Mucosa of descending colon (tissue), 3 donors: Measurements from ENCODE around the gene LILRB1. TPM values are rescaled to one million over a fixed set of nuclear protein-coding genes. Genes with fewer than 3 reads are reported as not detected.

ENCODE experiments used
- ATAC-seq: fragments of 200-7000 bp; cut with Tn5 transposase; one replicate; pipeline ENCODE4 v1.9.1; 2020; ENCODE audit warnings: mild to moderate bottlenecking, moderate library complexity
- DNase-seq, 3 donors: peaks; one replicate each; pipeline ENCODE4 v3.0.0-alpha.2; 2020
- H3K36me3 ChIP-seq: fragments of 200-600 bp; one replicate; pipeline ENCODE4 v1.8.0; 2021; ENCODE audit warnings: low read depth, mild to moderate bottlenecking
- H3K4me1 ChIP-seq: fragments of 200-600 bp; one replicate; pipeline ENCODE4 v1.8.0; 2021; ENCODE audit warnings: low read depth, mild to moderate bottlenecking
- H3K4me3 ChIP-seq: fragments of 200-600 bp; one replicate; pipeline ENCODE4 v1.8.0; 2021; ENCODE audit warnings: mild to moderate bottlenecking
- H3K9me3 ChIP-seq: fragments of 200-600 bp; one replicate; pipeline ENCODE4 v1.8.0; 2021; ENCODE audit warnings: mild to moderate bottlenecking
- CTCF ChIP-seq: fragments of 200-600 bp; IDR thresholded peaks from one replicate; pipeline ENCODE4 v1.8.0; 2022; ENCODE audit warnings: antibody characterized with exemption, mild to moderate bottlenecking
- intact Hi-C, 2 donors: fragments of 100-400 bp; cut with DNase I in 1 of 2; cut with micrococcal nuclease in 1 of 2; formaldehyde crosslinking; loops; one replicate each; pipeline versions ENCODE4 v1.11.0 to v1.11.1; 2022; cut with DNase I, micrococcal nuclease
- total RNA-seq, 3 donors: library from RNA; stranded (reverse); fragmentation: NEBNext Ultra II Directional in 2 of 3; extraction: Animal tissue kit (Norgen Biotek cat#: 25700) in 2 of 3; gene quantifications; one replicate each; pipeline versions ENCODE4 v1.2.1 to v1.2.4, GENCODE V29; 2021 to 2023
- donor health status: DM: no; HTN: no; CAD: no; lungs with moderate emphysema.
- donor health status: DM: no; HTN: no; CAD: no.
- donor health status: DM: no; HTN: yes; CAD: no.

LILRB1 gene
- total RNA-seq, 3 donors from 2014 or later: 2.6 to 10.7 (median 4.9) TPM

GRCh38 chr19:54644056-54644455 is 13.8 kb downstream of the LILRB1 start:
- H3K4me1 ChIP-seq: no peaks in the 10 kb centered on the region
- intact Hi-C loops: no loop called here
- peak in 1 of 3 donors; percentile 24 for DNase-seq
- peak; percentile 17 for ATAC-seq
- no peak overlapping the region for H3K4me3 ChIP-seq
- no peaks in the 10 kb centered on the region for H3K36me3 ChIP-seq
- no peaks in the 10 kb centered on the region for H3K9me3 ChIP-seq
- TF ChIP-seq CTCF: no peak

- DNase-seq (no peak), ATAC-seq (no peak)
- Histone ChIP-seq H3K36me3 (no peaks in the 10 kb centered on the region), H3K4me3 (no peak overlapping the region), H3K9me3 (no peaks in the 10 kb centered on the region), H3K4me1 (no peaks in the 10 kb centered on the region)
- TF ChIP-seq CTCF: no peak
- intact Hi-C loops: no loop called here
Observed at GRCh38 chr19:54646331-54646841, 16.1 kb downstream of the LILRB1 start.

- Histone ChIP-seq H3K4me1 (no peaks in the 10 kb centered on the region), H3K9me3 (no peaks in the 10 kb centered on the region), H3K4me3 (no peak overlapping the region), H3K36me3 (no peaks in the 10 kb centered on the region)
- DNase-seq (no peak), ATAC-seq (no peak)
- intact Hi-C loops: no loop called here
- TF ChIP-seq CTCF: no peak
Observed at GRCh38 chr19:54648129-54648528, 17.8 kb downstream of the LILRB1 start.

GRCh38 chr19:54650108-54650655 is 19.9 kb downstream of the LILRB1 start:
- TF ChIP-seq CTCF: no peak
- no peak for DNase-seq
- ATAC-seq: no peak
- Histone ChIP-seq H3K4me3 (no peak overlapping the region), H3K9me3 (no peaks in the 10 kb centered on the region), H3K36me3 (no peaks in the 10 kb centered on the region), H3K4me1 (no peaks in the 10 kb centered on the region)
- intact Hi-C loops: no loop called here

- no peaks in the 10 kb centered on the region for H3K9me3 ChIP-seq
- ATAC-seq: no peak
- intact Hi-C loops: no loop called here
Observed at GRCh38 chr19:54653181-54653809, 23.0 kb downstream of the LILRB1 start.

More at GRCh38 chr19:54653181-54653809, 23.0 kb downstream of the LILRB1 start:
- peak; percentile 20 for TF ChIP-seq CTCF
- H3K4me1 ChIP-seq: no peaks in the 10 kb centered on the region
- no peaks in the 10 kb centered on the region for H3K36me3 ChIP-seq
- DNase-seq: no peak
- H3K4me3 ChIP-seq: no peak overlapping the region
